K562 (cell line): ENCODE data around the gene PEX7.

Experiments used
- HNRNPL ChIP-seq: fragments of 200-400 bp; formaldehyde crosslinking; IDR thresholded peaks from 2 replicates; pipeline ENCODE4 v1.6.1; 2017; ENCODE audit warnings: low read depth, mild to moderate bottlenecking, low read length
- NR3C1 ChIP-seq: sonication (generic); formaldehyde crosslinking; IDR thresholded peaks from 2 replicates; pipeline ENCODE4 v1.8.1; 2022; ENCODE audit warnings: missing genetic modification reagents
- TF ChIP-seq, protein P1 (sequence below), 3 experiments: IDR thresholded peaks in 2 of 3; conservative IDR thresholded peaks in 1 of 3; 2 replicates each; pipeline ENCODE4 v1.5.1; 2011 to 2012; ENCODE audit warnings: low read length in 3 of 3, mild to moderate bottlenecking in 3 of 3, control low read depth in 2 of 3, improper control_type of control experiment in 1 of 3, inconsistent platforms in 1 of 3, low read depth in 1 of 3, mixed read lengths in 1 of 3, moderate library complexity in 1 of 3; ENCODE audit not compliant: insufficient read depth in 2 of 3
- TF ChIP-seq, protein P2 (sequence below): sonication (generic); formaldehyde crosslinking; IDR thresholded peaks from 2 replicates; pipeline ENCODE4 v1.8.1; 2023; ENCODE audit warnings: mild to moderate bottlenecking, missing genetic modification reagents

DNA sequence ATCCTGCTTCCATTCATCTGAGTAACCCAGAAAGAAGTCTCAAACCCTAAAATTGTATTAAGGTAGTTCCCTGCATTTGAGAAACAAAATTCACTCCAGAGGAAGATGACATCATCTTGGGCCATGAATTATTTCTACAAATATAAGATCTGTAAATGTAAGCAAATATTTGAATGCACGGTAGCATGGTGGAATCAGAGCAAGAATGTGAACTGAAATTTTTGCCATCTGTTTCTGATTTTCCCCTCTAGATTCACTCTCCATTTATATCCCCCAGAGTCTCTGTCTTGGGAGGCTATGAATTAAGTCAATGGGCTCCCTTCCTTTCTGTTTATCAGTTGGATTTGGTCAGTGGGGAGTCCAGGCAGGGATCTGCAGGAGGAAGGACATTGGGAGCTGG is 24.3 kb upstream of the PEX7 start:
- TF ChIP-seq, protein P1, sequence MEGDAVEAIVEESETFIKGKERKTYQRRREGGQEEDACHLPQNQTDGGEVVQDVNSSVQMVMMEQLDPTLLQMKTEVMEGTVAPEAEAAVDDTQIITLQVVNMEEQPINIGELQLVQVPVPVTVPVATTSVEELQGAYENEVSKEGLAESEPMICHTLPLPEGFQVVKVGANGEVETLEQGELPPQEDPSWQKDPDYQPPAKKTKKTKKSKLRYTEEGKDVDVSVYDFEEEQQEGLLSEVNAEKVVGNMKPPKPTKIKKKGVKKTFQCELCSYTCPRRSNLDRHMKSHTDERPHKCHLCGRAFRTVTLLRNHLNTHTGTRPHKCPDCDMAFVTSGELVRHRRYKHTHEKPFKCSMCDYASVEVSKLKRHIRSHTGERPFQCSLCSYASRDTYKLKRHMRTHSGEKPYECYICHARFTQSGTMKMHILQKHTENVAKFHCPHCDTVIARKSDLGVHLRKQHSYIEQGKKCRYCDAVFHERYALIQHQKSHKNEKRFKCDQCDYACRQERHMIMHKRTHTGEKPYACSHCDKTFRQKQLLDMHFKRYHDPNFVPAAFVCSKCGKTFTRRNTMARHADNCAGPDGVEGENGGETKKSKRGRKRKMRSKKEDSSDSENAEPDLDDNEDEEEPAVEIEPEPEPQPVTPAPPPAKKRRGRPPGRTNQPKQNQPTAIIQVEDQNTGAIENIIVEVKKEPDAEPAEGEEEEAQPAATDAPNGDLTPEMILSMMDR (IDR thresholded peaks at IDR 0.05 in 2 of 3, conservative IDR thresholded peaks at IDR 0.05 in 1 of 3; ENCODE audit: insufficient read depth in 2 of 3, low read depth in 1 of 3, low read length in 3 of 3), result no peak
- TF ChIP-seq HNRNPL, result no peak
- no peak for TF ChIP-seq NR3C1 (CRISPR knock-in tag)
- TF ChIP-seq, protein P2, sequence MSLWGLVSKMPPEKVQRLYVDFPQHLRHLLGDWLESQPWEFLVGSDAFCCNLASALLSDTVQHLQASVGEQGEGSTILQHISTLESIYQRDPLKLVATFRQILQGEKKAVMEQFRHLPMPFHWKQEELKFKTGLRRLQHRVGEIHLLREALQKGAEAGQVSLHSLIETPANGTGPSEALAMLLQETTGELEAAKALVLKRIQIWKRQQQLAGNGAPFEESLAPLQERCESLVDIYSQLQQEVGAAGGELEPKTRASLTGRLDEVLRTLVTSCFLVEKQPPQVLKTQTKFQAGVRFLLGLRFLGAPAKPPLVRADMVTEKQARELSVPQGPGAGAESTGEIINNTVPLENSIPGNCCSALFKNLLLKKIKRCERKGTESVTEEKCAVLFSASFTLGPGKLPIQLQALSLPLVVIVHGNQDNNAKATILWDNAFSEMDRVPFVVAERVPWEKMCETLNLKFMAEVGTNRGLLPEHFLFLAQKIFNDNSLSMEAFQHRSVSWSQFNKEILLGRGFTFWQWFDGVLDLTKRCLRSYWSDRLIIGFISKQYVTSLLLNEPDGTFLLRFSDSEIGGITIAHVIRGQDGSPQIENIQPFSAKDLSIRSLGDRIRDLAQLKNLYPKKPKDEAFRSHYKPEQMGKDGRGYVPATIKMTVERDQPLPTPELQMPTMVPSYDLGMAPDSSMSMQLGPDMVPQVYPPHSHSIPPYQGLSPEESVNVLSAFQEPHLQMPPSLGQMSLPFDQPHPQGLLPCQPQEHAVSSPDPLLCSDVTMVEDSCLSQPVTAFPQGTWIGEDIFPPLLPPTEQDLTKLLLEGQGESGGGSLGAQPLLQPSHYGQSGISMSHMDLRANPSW (CRISPR knock-in tag), result no peak
